DND-41 (cell line): Measurements from ENCODE around the gene CDK2AP2.

Source experiments
- EZH2 ChIP-seq: IDR thresholded peaks from 3 replicates; pipeline ENCODE4 v1.6.1; 2012; ENCODE audit warnings: borderline replicate concordance, low read depth, mild to moderate bottlenecking, moderate library complexity, low read length, inconsistent platforms; ENCODE audit not compliant: severe bottlenecking
- TF ChIP-seq, protein P1 (sequence below): IDR thresholded peaks from 2 replicates; pipeline ENCODE4 v1.5.1; 2012; ENCODE audit warnings: borderline replicate concordance, low read length, moderate library complexity, mild to moderate bottlenecking; ENCODE audit not compliant: poor library complexity, severe bottlenecking; ENCODE audit errors: extremely low read depth

DNA sequence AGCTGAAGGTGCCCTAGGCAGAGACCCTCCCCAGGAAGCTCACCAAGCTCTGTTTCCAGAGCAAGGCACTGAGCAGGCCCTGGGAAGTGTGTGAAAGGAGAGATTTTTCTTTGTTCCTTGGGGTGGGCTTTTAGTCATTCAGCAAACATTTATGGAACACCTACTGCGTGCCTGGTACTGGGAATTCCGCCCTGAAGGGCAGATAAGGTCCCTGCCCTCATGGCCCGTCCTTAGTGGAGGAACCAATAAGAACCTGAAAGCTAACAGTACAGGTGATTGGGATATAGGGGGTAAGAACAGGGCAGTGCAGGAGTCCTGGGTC, 42.8 kb downstream of the CDK2AP2 start:
- TF ChIP-seq, protein P1, sequence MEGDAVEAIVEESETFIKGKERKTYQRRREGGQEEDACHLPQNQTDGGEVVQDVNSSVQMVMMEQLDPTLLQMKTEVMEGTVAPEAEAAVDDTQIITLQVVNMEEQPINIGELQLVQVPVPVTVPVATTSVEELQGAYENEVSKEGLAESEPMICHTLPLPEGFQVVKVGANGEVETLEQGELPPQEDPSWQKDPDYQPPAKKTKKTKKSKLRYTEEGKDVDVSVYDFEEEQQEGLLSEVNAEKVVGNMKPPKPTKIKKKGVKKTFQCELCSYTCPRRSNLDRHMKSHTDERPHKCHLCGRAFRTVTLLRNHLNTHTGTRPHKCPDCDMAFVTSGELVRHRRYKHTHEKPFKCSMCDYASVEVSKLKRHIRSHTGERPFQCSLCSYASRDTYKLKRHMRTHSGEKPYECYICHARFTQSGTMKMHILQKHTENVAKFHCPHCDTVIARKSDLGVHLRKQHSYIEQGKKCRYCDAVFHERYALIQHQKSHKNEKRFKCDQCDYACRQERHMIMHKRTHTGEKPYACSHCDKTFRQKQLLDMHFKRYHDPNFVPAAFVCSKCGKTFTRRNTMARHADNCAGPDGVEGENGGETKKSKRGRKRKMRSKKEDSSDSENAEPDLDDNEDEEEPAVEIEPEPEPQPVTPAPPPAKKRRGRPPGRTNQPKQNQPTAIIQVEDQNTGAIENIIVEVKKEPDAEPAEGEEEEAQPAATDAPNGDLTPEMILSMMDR, result no peak
- no peak for TF ChIP-seq EZH2
